KOPT-K1 (cell line): Measurements from ENCODE around the gene TEAD1.

ENCODE experiments used
- H3K27ac ChIP-seq: fragments of 200-600 bp; sonication (generic); 2 replicates; pipeline ENCODE4 v1.5.1; 2016; ENCODE audit warnings: antibody characterized with exemption, mild to moderate bottlenecking, low read depth, low read length; ENCODE audit not compliant: poor library complexity, severe bottlenecking
- H3K36me3 ChIP-seq: fragments of 200-600 bp; sonication (generic); 2 replicates; pipeline ENCODE4 v1.5.1; 2017; ENCODE audit warnings: antibody characterized with exemption, mild to moderate bottlenecking, low read length, moderate library complexity; ENCODE audit not compliant: insufficient read depth
- H3K9me3 ChIP-seq: fragments of 200-600 bp; sonication (generic); 2 replicates; pipeline ENCODE4 v1.5.1; 2017; ENCODE audit warnings: antibody characterized with exemption, low read length, mild to moderate bottlenecking; ENCODE audit not compliant: insufficient read depth, poor library complexity, severe bottlenecking

Gene TEAD1

GRCh38 chr11:12961615-12962014, 287.4 kb downstream of the TEAD1 start:
- H3K9me3 ChIP-seq: no peaks in the 10 kb centered on the region
- no peak overlapping the region for H3K27ac ChIP-seq
- H3K36me3 ChIP-seq: no peaks in the 10 kb centered on the region

- no peaks in the 10 kb centered on the region for H3K9me3 ChIP-seq
- no peak overlapping the region for H3K27ac ChIP-seq
- H3K36me3 ChIP-seq: no peaks in the 10 kb centered on the region
Measured at GRCh38 chr11:12962306-12962705, 288.1 kb downstream of the TEAD1 start.

- Histone ChIP-seq H3K27ac (no peak overlapping the region), H3K36me3 (no peaks in the 10 kb centered on the region), H3K9me3 (no peaks in the 10 kb centered on the region)
Measured at GRCh38 chr11:12963051-12963450, 288.8 kb downstream of the TEAD1 start.

- Histone ChIP-seq H3K36me3 (no peaks in the 10 kb centered on the region), H3K27ac (no peak overlapping the region)
Measured at GRCh38 chr11:12963792-12964536, 289.7 kb downstream of the TEAD1 start.

GRCh38 chr11:12964650-12965049, 290.4 kb downstream of the TEAD1 start:
- no peaks in the 10 kb centered on the region for H3K9me3 ChIP-seq
- H3K27ac ChIP-seq: no peak overlapping the region
- H3K36me3 ChIP-seq: no peaks in the 10 kb centered on the region

More at GRCh38 chr11:12963792-12964536, 289.7 kb downstream of the TEAD1 start:
- no peaks in the 10 kb centered on the region for H3K9me3 ChIP-seq

DNA sequence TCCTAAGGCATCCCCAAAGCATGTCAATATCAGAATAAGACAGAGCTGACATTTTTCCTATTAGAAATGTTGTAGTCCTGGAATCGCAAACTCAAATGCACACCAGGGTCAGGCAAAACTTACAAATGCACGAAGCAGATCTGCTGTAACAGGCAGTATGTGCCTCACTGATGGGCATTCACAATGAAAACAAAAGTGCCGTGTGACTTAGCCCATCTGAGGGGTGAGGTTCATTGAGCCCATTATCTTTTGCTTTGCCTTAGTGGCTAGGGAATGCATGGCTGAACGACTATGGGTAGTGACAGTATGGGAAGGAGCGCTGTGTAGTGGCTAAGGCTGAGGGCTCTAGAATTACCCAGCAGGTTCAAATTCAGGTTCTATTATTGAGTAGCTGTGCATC, 291.8 kb downstream of the TEAD1 start:
- Histone ChIP-seq H3K9me3 (no peaks in the 10 kb centered on the region), H3K27ac (no peak overlapping the region)

DNA sequence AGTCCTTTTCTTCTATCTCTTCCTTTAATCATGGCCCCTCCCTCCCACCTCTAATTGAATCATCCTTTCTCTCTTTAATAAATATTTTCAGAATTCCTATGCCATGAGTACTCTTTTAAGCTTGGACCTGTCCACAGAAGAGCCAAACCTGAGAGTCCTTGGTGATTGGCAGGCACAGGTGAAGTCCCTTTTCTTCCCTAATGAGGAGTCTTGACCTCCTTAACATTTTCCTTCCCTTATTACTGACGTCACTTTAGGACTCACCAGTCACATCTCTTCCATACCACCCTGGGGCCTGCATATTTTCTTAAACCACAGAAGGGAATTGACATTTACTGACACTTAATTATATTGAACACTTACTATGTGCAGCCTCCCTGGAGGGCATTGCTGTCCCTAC, 293.9 kb downstream of the TEAD1 start:
- H3K36me3 ChIP-seq: no peaks in the 10 kb centered on the region
- no peak overlapping the region for H3K27ac ChIP-seq
- H3K9me3 ChIP-seq: no peaks in the 10 kb centered on the region

More for the DNA sequence above, 291.8 kb downstream of the TEAD1 start:
- no peaks in the 10 kb centered on the region for H3K36me3 ChIP-seq

- H3K9me3 ChIP-seq: no peaks in the 10 kb centered on the region
- no peaks in the 10 kb centered on the region for H3K36me3 ChIP-seq
- no peak overlapping the region for H3K27ac ChIP-seq
Measured at GRCh38 chr11:12968826-12969225, 294.6 kb downstream of the TEAD1 start.

GRCh38 chr11:12971955-12972354, 297.7 kb downstream of the TEAD1 start:
- no peaks in the 10 kb centered on the region for H3K9me3 ChIP-seq
- no peaks in the 10 kb centered on the region for H3K36me3 ChIP-seq
- no peak overlapping the region for H3K27ac ChIP-seq

GRCh38 chr11:12973528-12974181, 299.4 kb downstream of the TEAD1 start:
- Histone ChIP-seq H3K27ac (no peak overlapping the region), H3K9me3 (no peaks in the 10 kb centered on the region), H3K36me3 (no peaks in the 10 kb centered on the region)

GRCh38 chr11:12975195-12975594, 301.0 kb downstream of the TEAD1 start:
- Histone ChIP-seq H3K9me3 (no peaks in the 10 kb centered on the region), H3K36me3 (no peaks in the 10 kb centered on the region), H3K27ac (no peak overlapping the region)

GRCh38 chr11:12979928-12980689, 305.9 kb downstream of the TEAD1 start:
- H3K27ac ChIP-seq: no peak overlapping the region
- H3K36me3 ChIP-seq: no peaks in the 10 kb centered on the region
- no peaks in the 10 kb centered on the region for H3K9me3 ChIP-seq

- H3K9me3 ChIP-seq: no peaks in the 10 kb centered on the region
- no peaks in the 10 kb centered on the region for H3K36me3 ChIP-seq
- no peak overlapping the region for H3K27ac ChIP-seq
Measured at GRCh38 chr11:12981676-12982522, 307.7 kb downstream of the TEAD1 start.

DNA sequence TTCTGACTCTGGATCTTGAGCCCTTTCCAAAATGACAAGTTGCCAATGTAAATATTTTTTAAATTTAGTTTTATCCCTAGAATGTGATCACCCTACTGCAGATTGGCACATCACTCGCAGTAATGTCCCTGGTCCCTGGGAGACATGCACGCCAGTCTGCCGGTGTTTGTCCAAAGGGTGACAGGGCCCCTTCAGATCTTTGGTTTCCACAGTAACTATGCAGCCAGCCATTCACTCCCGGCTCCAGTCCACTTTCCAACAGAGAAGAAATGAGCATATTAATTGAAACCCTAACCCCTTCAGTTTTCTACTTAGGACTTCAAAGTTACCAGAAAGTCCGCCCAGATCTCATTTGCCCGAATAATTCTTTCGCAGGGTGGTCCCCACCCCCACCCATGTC, 309.1 kb downstream of the TEAD1 start:
- Histone ChIP-seq H3K9me3 (no peaks in the 10 kb centered on the region), H3K36me3 (no peaks in the 10 kb centered on the region), H3K27ac (no peak overlapping the region)
